ENCODE measurements around the gene KCTD16. TPM values are rescaled to one million over a fixed set of nuclear protein-coding genes. Genes with fewer than 3 reads are reported as not detected.

Gene KCTD16
- total and polyA plus RNA-seq, 5 donors = 0.07 to 1.1 (median 0.44) TPM

DNA sequence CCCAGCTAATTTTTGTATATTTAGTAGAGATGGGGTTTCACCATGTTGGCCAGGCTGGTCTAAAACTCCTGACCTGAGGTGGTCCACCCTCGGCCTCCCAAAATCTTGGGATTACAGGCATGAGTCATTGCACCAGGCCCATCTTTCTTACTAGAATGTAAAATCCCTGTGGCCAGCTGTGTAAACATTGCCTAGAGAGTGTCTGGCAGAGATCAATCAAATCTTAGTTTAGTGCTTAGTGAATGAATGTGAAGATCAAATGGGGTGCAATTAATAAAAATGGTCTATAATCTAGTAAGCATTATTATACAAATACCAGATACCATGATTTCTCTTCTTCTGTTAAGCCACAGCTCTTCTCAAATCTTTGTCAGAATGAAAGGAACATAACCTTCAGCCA is 289.9 kb downstream of the KCTD16 start:
- 82% methylated on average over 1 of the region's 1 CpG for WGBS
- ATAC-seq (no peak), DNase-seq (no peak)
- H3K4me3 ChIP-seq (ENCODE audit: low read length) = no peak overlapping the region
- H3K4me1 ChIP-seq (ENCODE audit: control insufficient read depth, insufficient read depth, low read length) = no peaks in the 10 kb centered on the region
- H3K27me3 ChIP-seq (ENCODE audit: control insufficient read depth, insufficient read depth) = no peaks in the 10 kb centered on the region
- no peak overlapping the region for H3K27ac ChIP-seq (ENCODE audit: low read length)
- no peaks in the 10 kb centered on the region for H3K9me3 ChIP-seq (ENCODE audit: control insufficient read depth, low read length)
- intact Hi-C loops (cut with DNase I) = no loop called here

DNA sequence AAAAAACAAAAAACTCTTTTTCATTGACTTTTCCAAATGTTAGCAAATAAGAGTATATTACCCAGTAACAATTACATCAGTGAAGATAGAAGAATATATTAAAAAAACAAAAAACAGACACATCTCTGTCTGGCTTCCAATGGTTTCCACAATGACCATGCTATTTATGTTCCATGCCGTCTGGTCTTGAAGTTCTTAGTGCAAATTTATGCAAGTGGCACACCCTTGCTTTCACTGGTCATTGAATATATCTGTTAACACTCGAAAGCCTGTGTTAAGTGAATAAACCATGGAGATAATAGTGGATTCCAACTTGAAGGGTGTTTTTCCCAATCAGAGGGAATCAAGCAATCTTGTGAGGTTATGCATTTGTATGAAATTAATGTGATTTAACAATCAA is 291.9 kb downstream of the KCTD16 start:
- H3K27ac ChIP-seq (ENCODE audit: low read length) = no peak overlapping the region
- no peak overlapping the region for H3K4me3 ChIP-seq (ENCODE audit: low read length)
- no peaks in the 10 kb centered on the region for H3K9me3 ChIP-seq (ENCODE audit: control insufficient read depth, low read length)
- DNase-seq (no peak), ATAC-seq (no peak)
- no peaks in the 10 kb centered on the region for H3K4me1 ChIP-seq (ENCODE audit: control insufficient read depth, insufficient read depth, low read length)
- 79% methylated on average over 2 of the region's 2 CpGs for WGBS
- intact Hi-C loops (cut with DNase I) = no loop called here
- no peaks in the 10 kb centered on the region for H3K27me3 ChIP-seq (ENCODE audit: control insufficient read depth, insufficient read depth)

DNA sequence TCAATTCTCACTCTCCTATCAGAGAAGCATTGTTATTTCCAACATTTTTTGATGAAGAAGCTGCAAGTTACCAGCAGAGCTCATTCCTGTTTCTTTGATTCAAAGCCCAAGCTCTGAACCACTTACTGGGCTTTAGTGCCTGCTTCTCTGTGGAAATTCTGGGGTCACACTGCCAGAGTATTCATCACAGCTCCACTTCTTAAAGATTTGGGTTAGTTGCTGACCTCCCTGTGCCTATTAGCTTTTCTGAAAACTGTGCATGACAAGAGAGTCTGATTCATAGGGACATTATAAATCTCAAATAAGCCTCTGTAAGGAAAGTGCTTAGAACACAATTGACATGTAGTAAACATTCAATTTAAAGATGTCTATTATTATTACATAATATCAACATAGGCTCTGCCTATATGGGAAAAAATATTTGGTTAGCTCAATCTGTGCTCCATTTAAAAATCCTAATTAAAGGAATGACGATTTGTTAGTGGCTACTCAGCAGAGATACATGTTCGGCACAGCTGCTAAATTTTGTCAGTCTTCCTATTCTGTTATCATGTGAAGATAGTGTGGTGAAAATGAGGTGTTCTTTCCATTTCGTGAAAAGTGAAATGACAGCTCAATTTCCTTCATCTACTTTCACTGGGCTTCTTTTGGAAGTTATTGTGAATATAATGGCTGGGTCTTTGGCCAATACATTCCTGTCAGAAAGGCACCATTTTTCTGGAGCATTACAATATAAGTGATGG is 293.0 kb downstream of the KCTD16 start:
- Histone ChIP-seq H3K4me1 (ENCODE audit: control insufficient read depth, insufficient read depth, low read length) (no peaks in the 10 kb centered on the region), H3K27me3 (ENCODE audit: control insufficient read depth, insufficient read depth) (no peaks in the 10 kb centered on the region), H3K9me3 (ENCODE audit: control insufficient read depth, low read length) (no peaks in the 10 kb centered on the region), H3K27ac (ENCODE audit: low read length) (no peak overlapping the region), H3K4me3 (ENCODE audit: low read length) (no peak overlapping the region)
- DNase-seq = no peak
- no peak for ATAC-seq
- intact Hi-C loops (cut with DNase I) = no loop called here
- WGBS = 27% methylated on average over 3 of the region's 3 CpGs

DNA sequence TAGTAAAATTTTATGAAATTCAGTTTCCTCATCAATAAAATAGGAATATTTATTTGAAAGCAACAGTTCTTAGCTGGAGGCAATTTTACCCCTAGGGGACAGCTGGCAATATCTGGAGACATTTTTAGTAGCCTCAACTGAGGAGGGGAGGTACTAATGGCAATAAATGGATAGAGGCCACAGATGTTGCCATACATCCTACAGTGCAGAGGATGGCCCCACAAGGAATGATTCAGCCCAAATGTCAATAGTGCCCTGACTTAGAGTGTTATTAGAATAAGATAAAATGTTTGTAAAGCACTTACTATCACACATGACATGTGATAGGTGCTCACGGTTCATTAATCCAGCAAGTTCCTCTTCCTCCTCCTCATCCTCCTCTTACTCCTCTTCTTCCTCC is 293.6 kb downstream of the KCTD16 start:
- ATAC-seq = no peak
- 54% methylated on average over 1 of the region's 1 CpG for WGBS
- Histone ChIP-seq H3K4me3 (ENCODE audit: low read length) (no peak overlapping the region), H3K4me1 (ENCODE audit: control insufficient read depth, insufficient read depth, low read length) (no peaks in the 10 kb centered on the region), H3K27ac (ENCODE audit: low read length) (no peak overlapping the region), H3K27me3 (ENCODE audit: control insufficient read depth, insufficient read depth) (no peaks in the 10 kb centered on the region), H3K9me3 (ENCODE audit: control insufficient read depth, low read length) (no peaks in the 10 kb centered on the region)
- intact Hi-C loops (cut with DNase I) = no loop called here
- no peak for DNase-seq

DNA sequence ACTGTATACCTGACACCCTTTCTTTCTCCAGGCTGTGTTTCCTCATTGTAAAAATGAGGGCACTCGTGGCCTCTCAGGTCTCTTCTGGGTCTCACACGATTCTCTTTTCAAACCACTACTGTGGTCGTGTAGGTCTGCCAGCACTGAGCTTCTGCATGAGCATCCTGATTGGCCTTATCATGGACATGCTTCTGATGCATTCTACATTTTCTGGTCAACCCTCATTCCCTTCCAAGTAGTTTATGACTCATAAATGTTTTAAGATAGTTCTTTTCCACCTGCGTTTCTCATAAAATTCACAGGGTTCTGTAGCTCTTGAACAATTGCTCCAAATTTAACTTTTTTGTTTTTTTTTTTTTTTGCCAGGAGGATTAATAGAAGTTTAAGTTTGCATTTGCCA is 294.8 kb downstream of the KCTD16 start:
- Histone ChIP-seq H3K9me3 (ENCODE audit: control insufficient read depth, low read length) (no peaks in the 10 kb centered on the region), H3K27me3 (ENCODE audit: control insufficient read depth, insufficient read depth) (no peaks in the 10 kb centered on the region), H3K4me1 (ENCODE audit: control insufficient read depth, insufficient read depth, low read length) (no peaks in the 10 kb centered on the region), H3K27ac (ENCODE audit: low read length) (no peak overlapping the region), H3K4me3 (ENCODE audit: low read length) (no peak overlapping the region)
- ATAC-seq (no peak), DNase-seq (no peak)
- 78% methylated on average over 4 of the region's 4 CpGs for WGBS
- intact Hi-C loops (cut with DNase I) = no loop called here

DNA sequence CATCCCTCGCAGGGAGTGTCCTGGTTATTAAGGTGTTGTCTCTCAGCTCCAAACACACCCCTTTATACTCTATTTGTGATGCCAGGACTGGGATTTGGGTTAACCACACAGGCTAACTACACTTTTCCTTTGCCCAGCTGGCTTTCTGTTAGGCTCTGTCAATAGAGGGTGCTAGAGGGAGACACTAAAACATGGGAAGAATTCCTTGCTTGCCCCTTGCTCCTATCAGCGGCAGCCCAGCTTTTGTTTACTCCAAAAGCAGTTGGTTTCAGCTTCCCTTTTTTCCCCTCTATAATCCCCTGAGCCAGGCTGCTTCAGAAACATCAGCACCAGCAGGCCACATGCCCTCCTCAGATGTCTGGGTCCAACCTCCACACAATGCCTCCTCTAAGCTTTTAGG is 297.1 kb downstream of the KCTD16 start:
- WGBS = 40% methylated on average over 2 of the region's 2 CpGs
- DNase-seq = no peak
- no peaks in the 10 kb centered on the region for H3K27me3 ChIP-seq (ENCODE audit: control insufficient read depth, insufficient read depth)
- intact Hi-C loops (cut with DNase I) = no loop called here
- no peak overlapping the region for H3K4me3 ChIP-seq (ENCODE audit: low read length)
- H3K9me3 ChIP-seq (ENCODE audit: control insufficient read depth, low read length) = no peaks in the 10 kb centered on the region
- no peak overlapping the region for H3K27ac ChIP-seq (ENCODE audit: low read length)
- ATAC-seq = no peak
- no peaks in the 10 kb centered on the region for H3K4me1 ChIP-seq (ENCODE audit: control insufficient read depth, insufficient read depth, low read length)

DNA sequence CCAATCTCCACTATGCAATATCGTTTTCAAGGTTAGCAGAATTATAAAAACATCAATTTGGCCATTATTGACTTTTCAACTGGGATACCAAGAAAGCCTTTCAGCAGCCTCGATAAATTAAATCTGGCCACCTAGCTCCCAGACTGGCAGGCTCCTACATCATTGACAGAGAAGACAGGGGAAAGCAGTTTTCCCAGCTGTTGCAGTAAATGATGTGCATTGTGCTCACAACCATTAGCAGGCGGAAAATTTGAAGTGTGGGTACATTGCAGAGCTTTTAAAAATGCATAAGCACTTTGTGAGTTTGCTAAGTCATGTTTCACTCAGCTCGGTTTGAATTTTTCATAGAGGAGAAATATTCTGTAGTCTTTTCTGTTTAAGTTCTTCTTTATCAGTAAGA is 297.9 kb downstream of the KCTD16 start:
- Histone ChIP-seq H3K9me3 (ENCODE audit: control insufficient read depth, low read length) (no peaks in the 10 kb centered on the region), H3K4me3 (ENCODE audit: low read length) (no peak overlapping the region), H3K27me3 (ENCODE audit: control insufficient read depth, insufficient read depth) (no peaks in the 10 kb centered on the region), H3K4me1 (ENCODE audit: control insufficient read depth, insufficient read depth, low read length) (no peaks in the 10 kb centered on the region), H3K27ac (ENCODE audit: low read length) (no peak overlapping the region)
- intact Hi-C loops (cut with DNase I) = no loop called here
- WGBS = 45% methylated on average over 4 of the region's 4 CpGs
- ATAC-seq = no peak
- DNase-seq = no peak

DNA sequence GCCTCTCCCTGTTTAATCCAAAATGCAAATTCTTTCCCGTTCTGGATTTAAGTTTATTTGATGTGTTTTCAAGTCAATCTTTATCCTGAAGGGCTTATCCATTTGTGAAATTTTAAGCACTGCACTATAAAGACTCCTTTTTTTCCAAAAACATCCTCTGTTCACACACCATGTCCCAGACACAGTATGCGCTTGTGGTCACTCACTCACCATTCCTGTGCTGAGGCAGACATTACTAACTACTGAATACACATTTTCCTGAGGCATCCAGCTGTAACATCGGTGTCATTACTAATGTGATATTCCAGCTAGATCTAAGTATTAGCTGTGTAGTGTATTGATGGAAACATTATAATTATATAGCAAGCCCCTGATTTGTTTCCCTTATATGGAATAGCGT is 298.4 kb downstream of the KCTD16 start:
- WGBS = 63% methylated on average over 4 of the region's 4 CpGs
- H3K4me1 ChIP-seq (ENCODE audit: control insufficient read depth, insufficient read depth, low read length) = no peaks in the 10 kb centered on the region
- H3K27ac ChIP-seq (ENCODE audit: low read length) = no peak overlapping the region
- ATAC-seq (no peak), DNase-seq (no peak)
- H3K4me3 ChIP-seq (ENCODE audit: low read length) = no peak overlapping the region
- intact Hi-C loops (cut with DNase I) = no loop called here
- H3K9me3 ChIP-seq (ENCODE audit: control insufficient read depth, low read length) = no peaks in the 10 kb centered on the region
- no peaks in the 10 kb centered on the region for H3K27me3 ChIP-seq (ENCODE audit: control insufficient read depth, insufficient read depth)

DNA sequence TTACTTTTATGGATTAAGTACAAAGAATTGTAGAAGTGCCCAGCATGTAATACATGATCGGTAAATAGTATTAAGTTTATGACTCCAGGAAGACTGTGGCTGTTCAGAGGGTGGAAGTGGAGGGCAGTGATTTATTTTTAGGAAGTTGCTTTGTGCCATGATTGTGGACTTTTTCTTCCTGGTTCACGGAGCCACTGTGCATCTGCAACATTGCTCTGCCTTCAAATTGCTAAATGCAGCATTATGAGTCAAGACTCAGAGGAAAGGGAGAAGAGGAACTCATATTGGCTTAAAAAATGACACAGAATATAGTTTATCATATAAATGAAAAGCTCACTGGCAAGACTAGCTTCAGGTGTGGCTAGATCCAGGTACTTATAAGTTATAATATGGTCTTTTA is 301.5 kb downstream of the KCTD16 start:
- Histone ChIP-seq H3K9me3 (ENCODE audit: control insufficient read depth, low read length) (no peaks in the 10 kb centered on the region), H3K27me3 (ENCODE audit: control insufficient read depth, insufficient read depth) (no peaks in the 10 kb centered on the region), H3K4me3 (ENCODE audit: low read length) (no peak overlapping the region), H3K27ac (ENCODE audit: low read length) (no peak overlapping the region), H3K4me1 (ENCODE audit: control insufficient read depth, insufficient read depth, low read length) (no peaks in the 10 kb centered on the region)
- WGBS = 70% methylated on average over 2 of the region's 2 CpGs
- no peak for DNase-seq
- intact Hi-C loops (cut with DNase I) = no loop called here
- ATAC-seq = no peak

DNA sequence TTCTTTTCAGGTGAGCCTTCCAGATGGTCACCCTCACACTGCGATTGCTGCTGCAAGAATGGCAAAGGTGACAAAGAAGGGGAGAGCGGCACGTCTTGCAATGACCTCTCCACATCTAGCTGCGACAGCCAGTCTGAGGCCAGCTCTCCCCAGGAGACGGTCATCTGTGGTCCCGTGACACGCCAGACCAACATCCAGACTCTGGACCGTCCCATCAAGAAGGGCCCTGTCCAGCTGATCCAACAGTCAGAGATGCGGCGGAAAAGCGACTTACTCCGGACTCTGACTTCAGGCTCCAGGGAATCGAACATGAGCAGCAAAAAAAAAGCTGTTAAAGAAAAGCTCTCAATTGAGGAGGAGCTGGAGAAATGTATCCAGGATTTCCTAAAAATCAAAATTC is 303.0 kb downstream of the KCTD16 start:
- no peaks in the 10 kb centered on the region for H3K4me1 ChIP-seq (ENCODE audit: control insufficient read depth, insufficient read depth, low read length)
- 85% methylated on average over 13 of the region's 13 CpGs for WGBS
- no peak overlapping the region for H3K27ac ChIP-seq (ENCODE audit: low read length)
- intact Hi-C loops (cut with DNase I) = no loop called here
- H3K27me3 ChIP-seq (ENCODE audit: control insufficient read depth, insufficient read depth) = no peaks in the 10 kb centered on the region
- no peak for DNase-seq
- no peak overlapping the region for H3K4me3 ChIP-seq (ENCODE audit: low read length)
- no peaks in the 10 kb centered on the region for H3K9me3 ChIP-seq (ENCODE audit: control insufficient read depth, low read length)
- no peak for ATAC-seq

DNA sequence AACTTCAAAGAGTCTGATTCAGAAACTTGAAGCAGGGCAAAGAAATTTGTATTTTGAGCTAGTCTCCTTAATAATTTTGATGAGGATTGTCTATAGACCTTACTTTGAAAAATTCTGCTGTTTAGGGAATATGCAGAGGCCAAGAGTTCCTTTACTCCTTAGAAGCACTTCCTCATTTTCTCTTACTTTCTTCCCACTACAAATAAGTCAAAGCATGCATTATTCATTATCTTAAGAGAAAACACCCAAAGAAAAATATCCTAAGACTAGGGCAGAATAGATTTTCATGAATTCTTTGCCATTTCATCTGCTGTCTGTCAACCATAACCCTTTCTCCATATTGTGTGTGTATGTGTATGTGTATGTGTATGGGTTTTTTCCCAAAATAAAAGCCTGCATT is 307.9 kb downstream of the KCTD16 start:
- H3K9me3 ChIP-seq (ENCODE audit: control insufficient read depth, low read length) = no peaks in the 10 kb centered on the region
- intact Hi-C loops (cut with DNase I) = no loop called here
- ATAC-seq (no peak), DNase-seq (no peak)
- no peaks in the 10 kb centered on the region for H3K27me3 ChIP-seq (ENCODE audit: control insufficient read depth, insufficient read depth)
- H3K4me3 ChIP-seq (ENCODE audit: low read length) = no peak overlapping the region
- no peak overlapping the region for H3K27ac ChIP-seq (ENCODE audit: low read length)
- no peaks in the 10 kb centered on the region for H3K4me1 ChIP-seq (ENCODE audit: control insufficient read depth, insufficient read depth, low read length)

DNA sequence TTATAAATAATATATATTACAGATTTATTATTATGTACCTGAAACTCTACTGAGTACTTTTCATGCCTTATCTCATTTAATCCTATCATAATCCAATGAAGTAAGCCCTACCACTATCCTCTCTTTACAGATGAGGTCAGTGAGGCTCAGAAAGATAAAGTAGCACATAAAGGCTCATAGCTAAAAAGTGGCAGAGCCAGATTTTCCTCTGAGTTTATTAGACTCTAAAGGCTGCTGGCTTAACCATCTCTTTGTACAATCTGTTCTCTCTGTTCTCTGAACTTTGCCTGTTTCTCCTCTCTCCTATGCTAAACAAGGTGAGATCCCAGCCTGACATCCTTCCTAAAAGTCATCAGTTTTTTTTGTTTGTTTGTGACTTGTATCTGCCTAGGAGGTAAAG is 311.2 kb downstream of the KCTD16 start:
- ATAC-seq (no peak), DNase-seq (no peak)
- Histone ChIP-seq H3K27ac (ENCODE audit: low read length) (no peak overlapping the region), H3K4me1 (ENCODE audit: control insufficient read depth, insufficient read depth, low read length) (no peaks in the 10 kb centered on the region), H3K4me3 (ENCODE audit: low read length) (no peak overlapping the region), H3K27me3 (ENCODE audit: control insufficient read depth, insufficient read depth) (no peaks in the 10 kb centered on the region), H3K9me3 (ENCODE audit: control insufficient read depth, low read length) (no peaks in the 10 kb centered on the region)
- intact Hi-C loops (cut with DNase I) = no loop called here

Measured in right cardiac atrium (tissue), 5 donors.